HG03095 (cell line): ENCODE measurements around the gene NHSL2.
"Not testable (repeated sequence)": the region's sequence is repeated elsewhere in the genome, so short reads cannot be mapped to it uniquely, and the experiment has no call there.

Source experiments
- ATAC-seq: cut with Tn5 transposase; IDR thresholded peaks from one replicate; pipeline ENCODE4 v1.9.1; 2021; ENCODE audit warnings: moderate library complexity; ENCODE audit not compliant: unreplicated experiment

NHSL2 gene

DNA sequence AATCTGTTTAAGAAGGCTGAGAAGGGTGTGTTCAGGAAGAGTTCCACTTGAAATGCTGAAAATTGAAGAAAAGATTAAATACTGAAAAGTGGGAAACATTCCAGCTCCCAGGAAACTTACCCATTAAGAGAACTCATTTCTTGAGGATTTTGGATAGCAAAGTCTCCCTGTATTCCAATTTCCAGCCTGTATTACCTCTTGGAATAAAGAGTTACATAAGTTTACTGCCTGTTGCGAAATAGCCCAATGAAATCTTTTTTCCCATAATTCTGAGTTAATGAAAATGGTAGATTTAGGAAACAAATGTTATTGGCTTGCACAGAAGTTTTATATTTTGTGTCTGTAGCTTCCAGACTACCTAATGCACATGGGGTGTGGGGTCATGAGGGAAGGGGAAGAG, 12.0 kb downstream of the NHSL2 start:
- no peak for ATAC-seq

DNA sequence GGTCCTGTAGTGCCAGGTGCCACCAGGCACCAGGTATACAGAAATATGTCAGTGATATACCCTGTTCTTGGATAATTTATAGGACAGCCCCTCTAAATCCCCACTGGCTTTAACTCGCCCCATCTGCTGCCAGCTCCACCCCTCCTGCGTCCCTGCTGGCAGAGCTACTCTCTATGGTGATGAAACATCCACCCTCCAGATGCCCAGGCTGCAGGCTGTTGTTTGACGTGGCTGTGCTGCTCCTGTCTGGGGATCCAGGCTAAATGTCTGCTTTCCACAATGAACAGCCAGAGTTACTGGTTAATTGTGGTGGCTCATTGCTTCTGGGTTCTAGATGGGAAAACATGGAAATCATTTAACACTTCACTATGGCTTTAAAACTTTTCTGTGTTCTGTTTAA, 12.9 kb downstream of the NHSL2 start:
- ATAC-seq: no peak

DNA sequence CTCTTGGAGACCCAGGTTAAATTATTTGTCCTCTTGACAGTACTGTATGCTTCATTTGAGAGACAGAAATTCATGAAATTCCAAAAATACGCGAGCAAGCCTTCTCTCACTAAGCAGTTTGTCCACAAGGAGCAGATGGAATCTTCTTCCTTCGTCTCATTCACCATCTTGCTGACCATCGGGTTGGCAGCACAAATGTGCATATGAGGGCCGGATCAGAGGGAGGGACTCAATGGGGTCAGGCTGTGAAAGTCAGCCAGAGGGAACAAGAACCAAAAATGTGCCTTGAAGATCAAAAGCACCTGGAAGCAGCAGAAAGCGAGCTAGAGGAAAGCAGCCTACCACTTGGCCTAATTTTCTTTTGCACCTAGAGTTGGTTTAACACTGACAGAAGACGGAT, 16.4 kb downstream of the NHSL2 start:
- ATAC-seq: no peak

DNA sequence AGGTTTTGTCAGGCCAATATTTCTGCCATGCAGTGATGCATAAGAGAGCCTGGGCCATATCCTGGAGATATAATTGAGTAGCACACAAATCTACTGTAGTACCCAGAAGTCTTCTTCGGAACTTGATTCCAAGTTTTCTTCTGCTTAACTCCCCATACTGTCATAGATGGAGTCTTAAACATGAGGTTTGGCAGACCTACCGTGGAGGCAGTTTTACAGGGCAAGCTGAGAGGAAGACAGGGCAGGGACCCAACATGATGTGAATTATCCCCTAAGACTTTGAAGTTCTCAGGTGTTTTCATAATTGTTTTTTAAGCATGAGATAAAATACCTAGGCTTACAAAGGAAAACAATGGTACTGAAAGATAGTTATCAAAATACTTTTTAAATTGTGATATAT, 18.2 kb downstream of the NHSL2 start:
- no peak for ATAC-seq

DNA sequence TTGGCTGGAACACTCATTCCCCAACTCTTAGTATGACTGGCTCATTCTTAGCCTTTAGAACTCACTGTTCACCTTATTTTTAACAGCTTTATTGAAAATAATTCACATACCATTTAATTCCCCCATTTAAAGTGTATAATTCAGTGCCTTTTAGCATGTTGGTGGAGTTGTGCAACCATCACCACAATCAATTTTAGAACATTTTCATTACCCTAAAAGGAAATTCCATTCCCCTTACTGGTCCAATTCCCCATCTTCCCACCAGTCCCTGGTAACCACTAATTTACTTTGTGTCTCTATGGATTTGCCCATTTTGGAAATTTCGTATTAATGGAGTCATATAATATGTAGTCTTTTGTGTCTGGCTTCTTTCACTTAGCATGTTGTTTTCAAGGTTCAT, 19.7 kb downstream of the NHSL2 start:
- no peak for ATAC-seq

DNA sequence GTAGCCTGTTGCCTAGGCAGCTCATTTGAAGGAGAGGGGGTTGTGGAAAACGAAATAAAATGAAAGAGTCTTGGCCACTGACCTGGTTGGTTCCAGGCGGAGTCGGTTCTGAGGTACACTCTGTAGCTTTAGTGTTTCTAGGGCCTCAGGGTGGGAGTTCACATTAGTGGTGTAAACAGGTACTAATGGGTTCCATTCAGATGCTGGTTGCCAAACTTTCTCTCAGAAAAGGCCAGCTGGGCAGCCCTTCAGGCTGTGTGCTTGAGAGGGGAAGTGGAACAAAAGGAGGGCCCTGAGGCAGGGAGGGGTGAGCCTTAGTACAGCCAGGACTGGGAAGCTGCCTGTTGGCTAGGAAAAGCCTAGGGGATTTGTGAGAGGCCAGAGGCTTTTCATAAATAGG, 24.8 kb downstream of the NHSL2 start:
- no peak for ATAC-seq

DNA sequence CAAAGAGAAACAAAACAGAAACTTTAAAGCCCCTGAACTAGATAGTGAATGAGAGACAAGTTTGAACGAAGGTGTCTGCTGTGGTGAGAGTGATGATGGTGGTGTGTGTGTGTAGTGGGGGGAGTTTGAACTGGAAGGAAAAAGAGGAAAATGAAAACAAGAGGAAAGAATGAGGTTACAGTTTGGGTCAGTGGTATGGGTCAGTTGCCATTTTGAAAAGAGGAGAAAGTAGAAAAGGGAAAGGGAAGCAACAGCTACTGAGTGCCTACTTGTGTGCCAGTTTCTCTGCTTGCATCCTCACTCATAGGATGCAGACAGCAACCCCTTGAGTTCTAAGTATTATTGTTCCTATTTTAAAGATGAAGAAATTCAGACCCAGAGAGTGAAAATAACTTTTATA, 26.0 kb downstream of the NHSL2 start:
- ATAC-seq: no peak

DNA sequence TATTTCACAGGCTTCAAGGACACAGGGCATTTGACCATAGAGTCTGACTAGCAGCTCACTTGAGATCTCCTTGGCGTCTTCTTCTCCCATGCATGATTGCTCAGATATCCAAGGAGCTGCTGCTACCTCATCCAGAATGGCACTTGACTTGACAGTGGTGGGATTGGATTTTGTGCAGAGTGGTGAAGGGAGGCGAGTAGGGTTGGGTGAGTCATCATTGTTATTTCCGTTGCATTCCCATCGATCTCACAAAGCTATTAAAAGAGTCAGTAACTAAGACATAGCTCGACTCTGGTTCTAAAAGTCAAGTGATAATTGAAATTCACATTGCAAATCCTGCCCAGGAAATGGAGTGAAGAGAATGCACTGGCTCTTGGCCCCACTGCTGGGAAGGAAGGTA, 27.7 kb downstream of the NHSL2 start:
- ATAC-seq: no peak

DNA sequence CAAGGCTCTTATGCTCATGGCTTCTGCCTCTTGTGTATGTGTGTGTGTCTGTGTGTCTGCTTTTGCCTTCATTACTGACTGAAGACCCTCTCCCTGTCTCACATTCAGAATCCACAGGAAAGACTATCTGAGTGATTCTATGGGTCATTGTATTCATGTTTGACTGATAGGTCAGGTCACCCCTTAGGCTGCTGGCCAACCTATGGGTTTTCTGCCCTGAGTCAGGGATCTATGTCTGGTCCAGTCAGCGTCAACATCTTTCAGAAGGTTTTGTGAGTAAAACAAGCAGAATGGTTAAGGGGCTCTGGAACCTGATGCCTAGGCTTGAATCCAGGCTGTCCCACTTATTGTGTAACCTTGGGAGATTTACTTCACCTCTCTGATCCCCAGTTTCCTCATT, 30.5 kb downstream of the NHSL2 start:
- no peak for ATAC-seq

DNA sequence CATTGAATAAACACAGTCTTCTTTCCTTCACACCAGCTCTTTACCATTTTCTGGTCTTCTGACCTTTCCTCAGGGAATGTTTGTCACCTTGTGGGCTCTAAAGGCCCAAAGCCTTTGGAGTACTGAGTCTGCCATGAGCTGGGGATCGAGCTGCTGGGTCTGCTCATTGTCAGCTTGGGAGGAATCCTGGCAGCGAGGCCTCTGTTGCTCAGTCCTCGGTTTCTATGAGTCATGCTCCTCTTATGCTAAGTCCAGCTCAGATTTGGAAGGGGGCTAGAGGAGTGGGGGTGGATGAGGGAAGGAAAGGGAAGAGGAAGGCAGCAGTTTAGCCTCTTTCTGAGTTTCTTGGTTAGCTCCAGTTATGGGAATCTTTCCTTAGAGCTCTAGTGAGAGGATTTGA, 31.1 kb downstream of the NHSL2 start:
- ATAC-seq: no peak

DNA sequence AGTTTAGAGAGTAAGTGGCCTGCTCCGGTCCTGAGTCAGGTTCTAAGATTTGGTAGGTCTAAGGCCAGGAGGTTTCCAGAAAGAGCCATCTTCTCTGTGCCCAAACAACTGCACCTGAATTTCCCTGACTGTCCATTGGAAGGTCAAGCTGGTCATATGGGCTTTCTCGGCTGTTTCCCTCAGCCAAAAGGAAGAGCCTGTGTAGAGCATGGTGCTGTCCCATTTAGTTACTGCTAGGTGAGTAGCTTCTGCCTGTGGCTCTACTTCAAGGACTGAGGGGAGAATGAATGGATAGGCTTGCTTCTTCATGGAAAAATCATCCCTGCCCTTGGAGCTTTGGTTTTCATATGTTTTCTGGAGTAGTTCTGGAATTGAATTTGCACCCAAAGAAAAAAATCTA, 33.7 kb downstream of the NHSL2 start:
- ATAC-seq: no peak

DNA sequence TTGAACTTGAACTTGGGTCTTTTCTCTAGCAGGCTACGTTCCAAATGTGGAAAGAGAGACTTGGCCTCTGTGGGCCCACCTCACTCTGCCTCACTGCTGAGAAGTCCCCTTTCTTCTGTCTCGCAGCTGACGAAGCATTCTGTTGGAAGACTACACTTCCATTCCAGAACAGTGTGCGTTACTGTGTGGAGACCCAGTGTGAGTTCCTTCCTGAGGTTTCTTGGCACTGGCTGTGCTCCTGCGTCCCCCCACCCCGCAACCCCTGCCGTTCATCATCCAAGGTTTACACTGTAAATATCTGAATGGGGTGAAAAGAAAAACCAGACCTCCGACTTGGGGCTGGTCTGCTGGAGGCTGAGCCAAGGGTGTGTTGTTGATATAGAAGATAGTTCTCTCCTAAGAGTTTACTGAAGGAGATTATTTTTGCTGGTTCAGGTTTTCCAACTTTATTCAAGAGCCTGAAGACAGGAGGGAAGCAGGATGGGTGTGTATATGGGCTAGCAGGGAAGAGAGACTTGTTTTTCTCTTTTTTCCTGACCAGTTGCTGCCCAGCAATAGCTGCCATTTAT, 34.7 kb downstream of the NHSL2 start:
- no peak for ATAC-seq

DNA sequence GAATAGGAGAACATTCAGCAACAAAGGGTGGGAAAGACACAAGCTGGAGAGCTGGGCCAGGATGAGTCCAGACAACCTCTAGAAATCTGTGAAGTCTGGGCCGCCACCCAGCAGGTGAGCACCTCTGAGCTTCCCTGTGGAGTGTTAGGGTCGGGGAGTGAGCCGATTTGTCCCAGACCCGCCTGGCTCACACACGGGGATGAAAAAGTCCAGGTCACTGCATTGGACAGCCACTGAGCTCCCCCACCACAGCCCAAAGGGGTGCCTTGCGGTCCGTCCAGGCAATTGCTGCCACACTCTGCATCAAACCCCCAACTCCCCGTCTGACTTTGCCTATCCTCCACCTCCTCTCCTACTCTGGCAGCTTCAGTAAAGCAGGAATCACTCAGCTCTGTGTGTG, 38.7 kb downstream of the NHSL2 start:
- no peak for ATAC-seq

DNA sequence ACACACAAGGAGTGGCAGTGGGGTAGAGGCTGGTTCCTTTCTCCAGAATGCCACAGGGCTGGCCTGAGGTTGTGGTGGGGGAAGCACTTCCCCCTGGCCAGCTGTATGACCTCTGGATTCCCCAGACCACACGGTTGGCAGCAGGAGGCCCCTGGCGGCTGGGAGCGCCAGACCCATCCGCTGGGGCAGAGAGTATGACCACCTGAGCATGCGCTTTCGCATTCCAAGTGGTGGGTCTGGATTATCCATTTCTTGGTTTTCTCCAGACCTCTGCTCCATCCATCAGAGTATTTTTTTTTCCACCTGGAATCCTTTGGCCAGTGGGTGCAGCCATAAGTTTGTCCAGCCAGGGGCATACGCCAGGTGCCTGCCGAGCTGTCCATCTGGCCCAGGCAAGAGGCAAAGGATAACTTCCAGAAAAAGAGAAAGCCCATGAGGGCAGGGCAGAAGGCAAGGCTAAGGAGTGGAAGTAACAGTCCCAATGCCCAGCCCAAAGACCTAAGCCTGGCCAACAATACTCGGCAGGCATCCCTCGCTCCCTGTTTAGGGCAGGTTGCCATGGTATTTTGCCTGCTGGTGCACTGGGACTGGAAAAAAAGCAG, 39.3 kb downstream of the NHSL2 start:
- ATAC-seq: no peak

DNA sequence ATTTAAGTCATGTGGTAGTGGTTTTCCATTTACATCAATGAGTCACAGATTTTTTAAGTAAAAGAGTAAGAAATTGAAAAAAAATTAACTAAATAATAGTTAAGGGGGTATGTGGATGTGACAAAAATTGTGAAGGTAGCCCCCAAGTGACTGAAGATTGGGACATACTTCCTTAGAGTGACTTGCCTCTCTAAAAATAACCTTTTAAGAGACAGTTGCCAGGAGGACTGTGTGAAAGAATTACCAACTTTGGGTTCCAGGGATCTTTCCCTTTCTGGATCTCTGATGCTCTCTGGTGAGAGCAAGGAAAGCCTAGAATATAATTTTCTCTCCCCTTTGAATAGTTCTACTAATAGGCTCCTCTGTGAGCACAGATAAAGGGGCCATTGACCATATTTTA, 42.7 kb downstream of the NHSL2 start:
- no peak for ATAC-seq

DNA sequence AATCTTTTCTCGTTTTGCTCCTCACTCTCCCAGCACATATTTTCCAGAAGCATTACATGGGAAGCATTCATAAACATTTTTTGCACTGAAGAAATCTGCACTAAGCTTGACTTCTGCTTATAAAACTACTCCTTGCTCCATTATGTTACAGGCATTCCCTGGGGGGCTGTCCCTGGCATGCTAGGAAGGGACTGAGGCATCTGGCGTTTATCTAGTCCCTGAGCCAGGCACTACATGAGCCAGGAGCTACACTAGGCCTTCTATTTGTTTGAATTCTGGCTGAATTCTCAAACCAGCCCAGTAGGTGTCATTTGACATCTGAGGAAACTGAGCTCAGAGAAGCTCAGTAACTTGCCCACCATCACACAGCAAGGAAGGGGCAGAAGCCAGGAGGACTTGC, 43.3 kb downstream of the NHSL2 start:
- ATAC-seq: no peak

DNA sequence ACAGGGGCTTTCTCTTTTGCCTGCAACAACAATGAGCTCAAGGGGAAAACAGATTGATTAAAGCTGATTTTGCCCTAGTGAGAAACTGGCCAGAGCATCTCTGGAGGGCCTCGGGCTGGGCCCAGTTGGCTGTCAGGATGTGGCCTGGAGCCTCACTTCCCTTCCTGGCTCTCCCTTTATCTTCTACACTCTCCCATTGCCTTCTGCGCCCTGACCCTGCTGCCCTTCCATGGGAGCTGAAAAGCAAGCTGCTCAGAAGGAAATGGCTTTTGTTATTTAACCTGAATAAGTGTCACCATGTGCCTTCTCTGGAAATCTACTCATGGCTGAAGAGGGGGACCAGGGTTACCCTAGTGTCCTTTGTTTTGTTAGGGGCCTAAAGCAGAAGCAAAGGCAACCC, 43.8 kb downstream of the NHSL2 start:
- no peak for ATAC-seq

DNA sequence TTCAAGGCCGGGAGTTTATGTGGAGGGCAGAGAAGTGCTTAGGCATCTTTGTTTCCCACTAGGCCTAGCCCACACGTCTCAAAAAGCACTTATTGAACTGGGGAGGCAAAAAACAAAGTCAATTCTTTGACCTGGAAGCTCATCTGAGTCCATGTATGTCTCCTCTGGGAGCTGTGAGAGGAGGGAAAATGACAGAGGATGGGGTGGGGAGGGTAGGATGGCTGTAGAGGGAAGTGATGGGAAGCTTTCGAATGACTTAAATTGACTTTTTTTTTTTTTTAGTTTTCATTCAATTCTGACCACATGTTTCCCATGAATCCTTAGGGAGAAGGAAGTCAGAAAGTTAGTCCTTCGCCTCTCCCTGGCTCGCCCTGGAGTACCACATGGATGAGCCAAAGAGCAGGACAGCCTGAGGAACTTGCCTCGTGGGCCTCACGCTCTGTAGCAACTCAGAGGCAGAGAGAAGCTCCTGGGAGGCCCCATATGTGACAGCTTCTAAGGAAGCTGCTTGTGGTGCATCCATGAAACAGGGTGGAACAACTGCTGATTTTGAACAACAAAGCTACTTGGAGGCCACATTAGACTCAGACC, 45.0 kb downstream of the NHSL2 start:
- no peak for ATAC-seq

DNA sequence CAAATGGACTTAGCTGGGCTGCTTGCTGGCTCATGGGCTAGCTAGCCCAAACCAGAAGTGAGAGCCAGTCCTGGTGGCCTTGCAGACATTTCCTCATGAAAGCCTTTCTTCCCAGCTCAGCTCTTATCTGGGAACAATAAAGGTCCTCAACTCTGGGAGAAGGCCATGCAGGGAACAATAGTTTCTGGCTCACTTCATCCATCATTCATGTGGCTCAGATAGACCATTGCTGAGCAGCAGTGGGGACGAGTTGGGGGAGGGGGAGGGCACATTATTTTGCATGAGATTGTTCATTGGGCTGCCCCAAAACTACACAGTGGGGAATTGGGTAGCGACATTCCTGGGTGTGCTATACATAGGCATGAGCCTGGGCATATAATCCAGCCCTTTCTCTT, 47.6 kb downstream of the NHSL2 start:
- no peak for ATAC-seq

DNA sequence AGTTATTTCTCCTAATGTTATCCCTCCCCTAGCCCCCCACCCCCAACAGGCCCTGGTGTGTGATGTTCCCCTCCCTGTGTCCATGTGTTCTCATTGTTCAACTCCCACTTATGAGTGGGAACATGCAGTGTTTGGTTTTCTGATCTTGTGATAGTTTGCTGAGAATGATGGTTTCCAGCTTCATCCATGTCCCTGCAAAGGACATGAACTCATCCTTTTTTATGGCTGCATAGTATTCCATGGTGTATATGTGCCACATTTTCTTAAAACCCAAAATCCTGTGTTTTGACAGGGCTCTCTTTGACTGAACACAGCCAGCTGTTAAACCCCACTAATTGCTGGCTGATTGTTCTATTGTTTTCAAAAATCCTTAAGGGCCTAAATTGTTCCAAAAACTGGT, 53.5 kb downstream of the NHSL2 start:
- not testable (repeated sequence) for ATAC-seq

DNA sequence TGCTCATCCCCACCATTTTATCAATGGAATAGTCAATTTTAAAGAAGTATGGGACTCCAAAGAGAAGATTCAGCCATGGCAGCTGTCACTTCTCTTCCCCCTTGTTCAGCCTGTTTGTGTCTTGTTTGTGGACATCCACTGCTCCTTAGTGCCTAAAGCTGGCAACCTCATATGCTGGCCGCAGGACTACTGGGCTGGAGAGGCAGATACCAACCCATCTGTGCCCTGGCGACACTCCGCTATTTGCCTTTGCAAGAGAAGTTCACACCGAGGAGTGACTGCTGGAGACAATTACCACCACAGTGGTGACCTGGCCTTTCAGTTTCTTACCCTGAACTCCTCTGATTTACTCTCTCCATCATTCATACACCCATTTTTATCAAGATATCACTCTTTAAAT, 64.3 kb downstream of the NHSL2 start:
- no peak for ATAC-seq

DNA sequence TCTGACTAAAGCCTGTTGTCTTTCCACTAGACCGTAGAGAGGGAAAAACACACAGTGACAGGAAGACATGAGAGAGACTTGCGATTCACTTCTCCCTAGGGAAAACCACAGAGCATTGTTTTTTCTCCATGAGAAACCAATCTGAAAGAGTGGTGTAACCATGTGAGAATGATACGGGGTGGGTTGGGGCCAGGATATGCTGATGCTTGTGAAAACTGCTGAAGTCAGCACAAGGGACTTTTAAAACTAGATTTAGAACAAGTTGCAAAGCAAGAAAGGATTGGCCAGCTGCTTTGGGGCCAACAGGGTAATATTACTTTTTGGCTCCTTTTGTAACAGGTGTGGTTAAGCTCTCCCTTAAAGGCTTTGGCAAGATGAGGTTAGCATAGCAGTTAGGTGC, 66.1 kb downstream of the NHSL2 start:
- no peak for ATAC-seq

DNA sequence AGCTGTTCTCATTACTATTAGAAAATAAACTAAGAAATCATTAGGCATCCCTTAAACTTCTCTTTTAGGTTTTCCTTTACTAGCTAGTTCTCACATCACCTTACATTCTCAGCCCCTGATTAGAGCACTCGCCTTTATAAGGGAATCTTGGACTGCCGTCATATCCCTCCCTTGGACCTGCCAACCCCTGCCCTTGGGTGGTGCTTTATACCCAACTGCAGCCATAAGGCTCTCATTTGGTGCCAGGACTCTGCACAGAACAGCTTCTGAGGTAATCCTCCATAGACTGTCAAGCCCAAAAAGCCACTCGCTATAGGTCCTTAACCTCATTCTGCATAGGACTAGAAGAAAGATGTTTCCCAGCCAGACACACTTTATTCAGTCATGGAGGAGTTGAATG, 67.5 kb downstream of the NHSL2 start:
- ATAC-seq: no peak
